H1 (cell line): Measurements from ENCODE around the gene TEX29. TPM values are rescaled to one million over a fixed set of nuclear protein-coding genes. Genes with fewer than 3 reads are reported as not detected.

ENCODE experiments used
- CTCF ChIA-PET: fragments of 300-600 bp; sonication (Branson Sonifier 250); formaldehyde crosslinking; loops from one replicate; lab custom pipeline; 2021; ENCODE audit not compliant: partially characterized antibody; lab: Charles Lee
- POLR2A ChIA-PET: fragments of 300-600 bp; sonication (Branson Sonifier 250); formaldehyde crosslinking; loops from one replicate; lab custom pipeline; 2021; ENCODE audit warnings: inconsistent platforms; ENCODE audit not compliant: partially characterized antibody; lab: Charles Lee
- DNase-seq, 2 experiments: peaks; one replicate each; pipeline versions ENCODE4 v3.0.0 to v3.0.0-alpha.2; 2010 to 2022; ENCODE audit warnings: low spot score in 2 of 2, low read depth in 1 of 2, mixed read lengths in 1 of 2
- FAIRE-seq: peaks from 2 replicates; lab custom pipeline; 2011; peaks lifted over from hg19 to GRCh38; lab: Jason Lieb, UNC
- H2AFZ ChIP-seq: 2 replicates; pipeline ENCODE4 v1.8.1; 2012; ENCODE audit warnings: low read length, inconsistent platforms
- H2AK5ac ChIP-seq: 2 replicates; pipeline ENCODE4 v1.6.1; 2013; ENCODE audit warnings: low read depth, low read length
- H2BK120ac ChIP-seq: replicated peaks from 2 replicates; pipeline ENCODE3; 2013; ENCODE audit warnings: low read depth, low read length, inconsistent platforms
- H2BK12ac ChIP-seq: 2 replicates; pipeline ENCODE4 v1.6.1; 2013; ENCODE audit warnings: low read depth, low read length
- H2BK15ac ChIP-seq: 2 replicates; pipeline ENCODE4 v1.6.1; 2013; ENCODE audit warnings: low read length
- H2BK20ac ChIP-seq: 2 replicates; pipeline ENCODE4 v1.6.1; 2013; ENCODE audit warnings: low read length
- H2BK5ac ChIP-seq: 2 replicates; pipeline ENCODE4 v1.6.1; 2013; ENCODE audit warnings: low read depth, low read length
- H3K14ac ChIP-seq: 2 replicates; pipeline ENCODE4 v1.6.1; 2013; ENCODE audit warnings: inconsistent platforms; ENCODE audit not compliant: insufficient read length
- H3K18ac ChIP-seq: 2 replicates; pipeline ENCODE4 v1.6.1; 2013; ENCODE audit warnings: low read length; ENCODE audit errors: extremely low read depth
- H3K23ac ChIP-seq: 2 replicates; pipeline ENCODE4 v1.6.1; 2013; ENCODE audit warnings: inconsistent platforms; ENCODE audit not compliant: insufficient read length
- H3K23me2 ChIP-seq: 2 replicates; pipeline ENCODE4 v1.6.1; 2013; ENCODE audit warnings: low read depth, low read length
- H3K27ac ChIP-seq: 2 replicates; pipeline ENCODE4 v1.6.1; 2011; ENCODE audit warnings: low read depth, low read length, inconsistent platforms
- H3K27me3 ChIP-seq, 4 experiments: replicated peaks in 1 of 4; 1 replicate in 1 of 4; 2 replicates in 3 of 4; pipeline versions ENCODE4 v1.6.1 to v1.8.1; 2011 to 2013; ENCODE audit warnings: low read length in 3 of 4, mild to moderate bottlenecking in 3 of 4, inconsistent platforms in 2 of 4, mixed read lengths in 2 of 4, moderate library complexity in 1 of 4; ENCODE audit not compliant: control insufficient read depth in 3 of 4, insufficient read depth in 3 of 4; ENCODE audit errors: extremely low read depth in 1 of 4
- H3K36me3 ChIP-seq, 4 experiments: 2 replicates each; pipeline versions ENCODE4 v1.6.1 to v1.8.1; 2011 to 2013; ENCODE audit warnings: mild to moderate bottlenecking in 4 of 4, low read length in 3 of 4, moderate library complexity in 2 of 4, control low read depth in 1 of 4, inconsistent platforms in 1 of 4; ENCODE audit not compliant: insufficient read depth in 4 of 4, control insufficient read depth in 2 of 4
- H3K4ac ChIP-seq: replicated peaks from 2 replicates; pipeline ENCODE3; 2013; ENCODE audit warnings: low read length, low read depth, mixed read lengths, inconsistent platforms; ENCODE audit not compliant: insufficient read length
- H3K4me1 ChIP-seq, 4 experiments: replicated peaks in 1 of 4; 1 replicate in 1 of 4; 2 replicates in 3 of 4; pipeline versions ENCODE4 v1.6.1 to v1.8.1; 2011 to 2013; ENCODE audit warnings: low read length in 3 of 4, inconsistent platforms in 2 of 4, mixed read lengths in 1 of 4; ENCODE audit not compliant: insufficient read depth in 4 of 4, control insufficient read depth in 3 of 4
- H3K4me2 ChIP-seq, 2 experiments: 2 replicates each; pipeline versions ENCODE4 v1.6.1 to v1.8.1; 2011 to 2013; ENCODE audit warnings: low read depth in 2 of 2, low read length in 2 of 2, control low read depth in 1 of 2, inconsistent platforms in 1 of 2, mild to moderate bottlenecking in 1 of 2; ENCODE audit not compliant: insufficient read depth in 1 of 2
- H3K4me3 ChIP-seq, 4 experiments: fragments of 200-600, 300-600 bp in 1 of 4; sonication (generic), shearing (Covaris generic), sonication (Bioruptor Twin) in 1 of 4; 2 replicates each; pipeline versions ENCODE4 v1.5.1 to v1.8.1; 2011 to 2016; ENCODE audit warnings: low read length in 4 of 4, low read depth in 3 of 4, control low read depth in 2 of 4, inconsistent platforms in 2 of 4, mild to moderate bottlenecking in 2 of 4, mixed read lengths in 1 of 4, moderate library complexity in 1 of 4; ENCODE audit not compliant: insufficient read depth in 2 of 4; ENCODE audit errors: extremely low read depth in 1 of 4
- H3K56ac ChIP-seq: replicated peaks from 2 replicates; pipeline ENCODE3; 2013; ENCODE audit warnings: low read depth, mild to moderate bottlenecking, mixed read lengths, low read length, inconsistent platforms; ENCODE audit not compliant: insufficient read length
- H3K79me1 ChIP-seq: 2 replicates; pipeline ENCODE4 v1.6.1; 2013; ENCODE audit warnings: low read depth, low read length, control low read depth
- H3K79me2 ChIP-seq, 2 experiments: 2 replicates each; pipeline versions ENCODE4 v1.6.1 to v1.8.1; 2012 to 2013; ENCODE audit warnings: low read length in 2 of 2, mild to moderate bottlenecking in 2 of 2, inconsistent platforms in 1 of 2; ENCODE audit not compliant: insufficient read depth in 2 of 2, control insufficient read depth in 1 of 2
- H3K9ac ChIP-seq, 4 experiments: replicated peaks in 1 of 4; 1 replicate in 1 of 4; 2 replicates in 3 of 4; pipeline versions ENCODE4 v1.6.1 to v1.8.1; 2011 to 2013; ENCODE audit warnings: low read depth in 3 of 4, low read length in 3 of 4, control low read depth in 2 of 4, mild to moderate bottlenecking in 2 of 4, moderate library complexity in 2 of 4, inconsistent platforms in 1 of 4; ENCODE audit errors: extremely low read depth in 1 of 4
- H3K9me3 ChIP-seq, 2 experiments: 2 replicates each; pipeline versions ENCODE4 v1.6.1 to v1.8.1; 2012 to 2013; ENCODE audit warnings: mild to moderate bottlenecking in 2 of 2, moderate library complexity in 2 of 2, control low read depth in 1 of 2, inconsistent platforms in 1 of 2, low read depth in 1 of 2, low read length in 1 of 2, mixed read lengths in 1 of 2; ENCODE audit not compliant: insufficient read depth in 2 of 2
- H4K20me1 ChIP-seq, 2 experiments: replicated peaks in 1 of 2; 2 replicates each; pipeline versions ENCODE3 to v1.8.1; 2011 to 2013; ENCODE audit warnings: inconsistent platforms in 2 of 2, low read length in 2 of 2, mild to moderate bottlenecking in 1 of 2; ENCODE audit not compliant: insufficient read depth in 2 of 2, control insufficient read depth in 1 of 2
- H4K5ac ChIP-seq: 2 replicates; pipeline ENCODE4 v1.6.1; 2013; ENCODE audit warnings: low read length, low read depth, mixed read lengths, inconsistent platforms; ENCODE audit not compliant: insufficient read length
- H4K8ac ChIP-seq: 2 replicates; pipeline ENCODE4 v1.8.0; 2013; ENCODE audit warnings: mild to moderate bottlenecking, moderate library complexity, low read length, inconsistent platforms; ENCODE audit not compliant: insufficient read depth; ENCODE audit errors: extremely low read depth
- H4K91ac ChIP-seq: replicated peaks from 2 replicates; pipeline ENCODE3; 2013; ENCODE audit warnings: low read length, mixed read lengths, inconsistent platforms; ENCODE audit not compliant: insufficient read length
- WGBS, 2 experiments: shearing (Covaris generic) in 1 of 2; methylation state at CpG; one replicate each; pipeline versions ENCODE4 v1.1.6 to v1.1.7; 2013 to 2015; ENCODE audit warnings: low lambda C conversion rate in 2 of 2, mixed read lengths in 2 of 2, inconsistent platforms in 1 of 2, low coverage in 1 of 2, missing lambda C conversion rate in 1 of 2; ENCODE audit not compliant: insufficient replicate concordance in 2 of 2, insufficient coverage in 1 of 2, insufficient read length in 1 of 2; ENCODE audit errors: extremely low coverage in 1 of 2, missing lambda C conversion rate in 1 of 2; 5-methylcytosine and 5-hydroxymethylcytosine counted together
- polyA plus RNA-seq, 7 experiments: library from polyadenylated mRNA; depleted of rRNA in 3 of 7; stranded (reverse) in 5 of 7; unstranded in 2 of 7; fragments of >200 nt in 5 of 7; fragments of 200-250 nt in 2 of 7; gene quantifications; 1 replicate in 5 of 7; 2 replicates in 1 of 7; 4 replicates in 1 of 7; pipeline versions ENCODE4 v1.2.1 to v1.2.3, GENCODE V29; 2011 to 2013; ENCODE audit warnings: missing spikeins in 2 of 7, mixed read lengths in 2 of 7
- total RNA-seq: library from RNA; stranded (reverse); fragmentation: NEBNext Ultra II Directional; extraction: Animal tissue kit (Norgen Biotek cat#: 25700); gene quantifications from 2 replicates; pipeline ENCODE4 v1.2.1, GENCODE V29; 2021

Gene TEX29
- total and polyA plus RNA-seq, 2 of the 8 experiments (the other 6 are each of a cell fraction or from before 2014, with no cell fraction given): 0.08 TPM; not detected in 1

- Histone ChIP-seq H3K27me3 (no peaks in the 10 kb centered on the region), H3K4me1 (no peaks in the 10 kb centered on the region; a peak in 1 of 7 replicates), H2AK5ac (no peak overlapping the region), H3K4me2 (no peak overlapping the region), H3K4ac (no peak overlapping the region), H3K23ac (no peak overlapping the region), H3K56ac (no peak overlapping the region), H2BK20ac (no peak overlapping the region), H3K79me1 (peaks cover 3% of the 10 kb centered on the region; the same call in 1 of the 2 replicates), H2BK12ac (no peak overlapping the region), H2BK5ac (no peak overlapping the region), H3K9me3 (peaks cover 3 to 9% of the 10 kb centered on the region in 2 experiments; a peak in 2 of 4 replicates), H2AFZ (no peak overlapping the region), H3K18ac (no peak overlapping the region), H3K9ac (no peak overlapping the region), H3K36me3 (no peaks in the 10 kb centered on the region), H3K4me3 (no peak overlapping the region), H2BK120ac (no peak overlapping the region), H4K5ac (no peak overlapping the region), H3K14ac (no peak overlapping the region), H4K91ac (no peak overlapping the region), H3K27ac (no peak overlapping the region), H4K20me1 (peaks cover 0 to 3% of the 10 kb centered on the region in 2 experiments), H3K79me2 (no peaks in the 10 kb centered on the region), H4K8ac (no peak overlapping the region), H3K23me2 (0 out of 2 replicates have a peak, but pooled peaks cover 5% of the 10 kb centered on the region), H2BK15ac (no peak overlapping the region)
- 100% methylated on average over 1 of the region's 2 CpGs; no CpG with 5 or more reads in 1 of the 2 experiments for WGBS, 2 experiments
- FAIRE-seq (no peak), DNase-seq (no peak)
- POLR2A ChIA-PET: no interaction called here
- CTCF ChIA-PET: no interaction called here
Measured at GRCh38 chr13:111382411-111382810, 62.0 kb downstream of the TEX29 start.
